Inflammatory macrophage treated with lipopolysaccharide for 1 hour (primary cell): ENCODE results near the gene IQSEC3.
"Not testable (repeated sequence)": the region's sequence is repeated elsewhere in the genome, so short reads cannot be mapped to it uniquely, and the experiment has no call there.

Source experiments
- DNase-seq, 2 donors: peaks; one replicate each; pipeline ENCODE4 v3.0.0-alpha.2; 2020 to 2022

The IQSEC3 gene

GRCh38 chr12:182381-182892 lies 115.9 kb downstream of the IQSEC3 start:
- peak; percentile 29 to 41 for DNase-seq

GRCh38 chr12:184811-185575 lies 118.4 kb downstream of the IQSEC3 start:
- DNase-seq = peak in 1 of 2 donors; percentile 27

- DNase-seq = no peak
Measured at GRCh38 chr12:185576-185955, 119.0 kb downstream of the IQSEC3 start.

GRCh38 chr12:186006-186625 lies 119.5 kb downstream of the IQSEC3 start:
- no peak for DNase-seq

- not testable (repeated sequence) for DNase-seq
Measured at GRCh38 chr12:187986-188909, 121.7 kb downstream of the IQSEC3 start.

- peak; percentile 31 to 62 for DNase-seq
Measured at GRCh38 chr12:188910-189621, 122.5 kb downstream of the IQSEC3 start.

- no peak for DNase-seq
Measured at GRCh38 chr12:189622-189962, 123.0 kb downstream of the IQSEC3 start.

- DNase-seq = no peak
Measured at GRCh38 chr12:190881-191280, 124.3 kb downstream of the IQSEC3 start.

GRCh38 chr12:191541-191940 lies 125.0 kb downstream of the IQSEC3 start:
- no peak for DNase-seq

GRCh38 chr12:193261-193660 lies 126.7 kb downstream of the IQSEC3 start:
- no peak for DNase-seq

GRCh38 chr12:194276-194675 lies 127.7 kb downstream of the IQSEC3 start:
- no peak for DNase-seq

- DNase-seq = no peak
Measured at GRCh38 chr12:195156-195555, 128.6 kb downstream of the IQSEC3 start.

- no peak for DNase-seq
Measured at GRCh38 chr12:195951-196350, 129.4 kb downstream of the IQSEC3 start.

GRCh38 chr12:196436-196835 lies 129.9 kb downstream of the IQSEC3 start:
- DNase-seq = no peak

- no peak for DNase-seq
Measured at GRCh38 chr12:197347-197746, 130.8 kb downstream of the IQSEC3 start.

GRCh38 chr12:197911-198695 lies 131.5 kb downstream of the IQSEC3 start:
- DNase-seq = no peak

GRCh38 chr12:198705-199104 lies 132.1 kb downstream of the IQSEC3 start:
- DNase-seq = no peak

- DNase-seq = no peak
Measured at GRCh38 chr12:201361-201760, 134.8 kb downstream of the IQSEC3 start.

GRCh38 chr12:202081-202731 lies 135.6 kb downstream of the IQSEC3 start:
- DNase-seq = no peak

GRCh38 chr12:203074-203461 lies 136.5 kb downstream of the IQSEC3 start:
- no peak for DNase-seq
